K562 (cell line): ENCODE data around the gene TRMT2A. TPM values are rescaled to one million over a fixed set of nuclear protein-coding genes. Genes with fewer than 3 reads are reported as not detected.

Source experiments
- ATAC-seq: fragments of 200-7000 bp; cut with Tn5 transposase; 3 replicates; pipeline ENCODE4 v1.9.1; 2020; ENCODE audit warnings: moderate library complexity
- BruUV-seq: library from RNA; stranded (reverse); fragments of 400-500 nt; replicated peaks from 2 replicates; lab custom pipeline; 2021; lab: Mats Ljungman, UMichigan
- CTCF ChIA-PET: fragments of 300-600 bp; formaldehyde crosslinking; extraction: SDS; loops from one replicate; lab custom pipeline; 2021; ENCODE audit warnings: low intra/inter-chr PET ratio; lab: Yijun Ruan, JAX
- POLR2A ChIA-PET: fragments of 300-600, 350-650 bp; sonication (Branson Sonifier 250); formaldehyde crosslinking; extraction: SDS; loops from one replicate; lab custom pipeline; 2021; ENCODE audit warnings: antibody characterized with exemption, inconsistent platforms; lab: Yijun Ruan, JAX
- DNase-seq, 4 experiments: peaks; one replicate each; pipeline versions ENCODE4 v3.0.0 to v3.0.0-alpha.2; 2011 to 2018; ENCODE audit warnings: low spot score in 3 of 4, mixed read lengths in 3 of 4; ENCODE audit errors: extremely low read depth in 1 of 4
- FAIRE-seq: peaks from 2 replicates; lab custom pipeline; 2011; peaks lifted over from hg19 to GRCh38; lab: Jason Lieb, UNC
- H2AFZ ChIP-seq: 2 replicates; pipeline ENCODE4 v1.6.0; 2011; ENCODE audit warnings: low read depth, low read length, control low read depth, inconsistent platforms
- H3K27ac ChIP-seq: fragments of 200-600 bp; 3 replicates; pipeline ENCODE4 v1.8.0; 2011; ENCODE audit warnings: low read depth, mild to moderate bottlenecking, control low read depth, inconsistent platforms, low read length, moderate library complexity, mixed read lengths; ENCODE audit errors: extremely low read depth
- H3K27me3 ChIP-seq, 2 experiments: fragments of 300-600 bp in 1 of 2; 2 replicates in 1 of 2; 3 replicates in 1 of 2; pipeline versions ENCODE4 v1.6.0 to v1.8.0; 2011; ENCODE audit warnings: inconsistent platforms in 2 of 2, low read length in 2 of 2, mild to moderate bottlenecking in 1 of 2, mixed read lengths in 1 of 2, moderate library complexity in 1 of 2; ENCODE audit not compliant: control insufficient read depth in 2 of 2, insufficient read depth in 2 of 2
- H3K36me3 ChIP-seq: fragments of 300-600 bp; 3 replicates; pipeline ENCODE4 v1.8.0; 2011; ENCODE audit warnings: mild to moderate bottlenecking, low read length, inconsistent platforms; ENCODE audit not compliant: control insufficient read depth, insufficient read depth
- H3K4me1 ChIP-seq, 2 experiments: fragments of 200-600 bp in 1 of 2; replicated peaks in 1 of 2; 2 replicates in 1 of 2; 3 replicates in 1 of 2; pipeline versions ENCODE4 v1.5.1 to v1.8.0; 2011; ENCODE audit warnings: inconsistent platforms in 2 of 2, low read length in 2 of 2, mild to moderate bottlenecking in 1 of 2, mixed read lengths in 1 of 2, moderate library complexity in 1 of 2; ENCODE audit not compliant: control insufficient read depth in 2 of 2, insufficient read depth in 2 of 2
- H3K4me2 ChIP-seq: 2 replicates; pipeline ENCODE4 v1.6.1; 2011; ENCODE audit warnings: low read length, control low read depth, inconsistent platforms, mixed read lengths; ENCODE audit not compliant: insufficient read depth
- H3K4me3 ChIP-seq: fragments of 200-600 bp; sonication (generic), shearing (Covaris generic); 2 replicates; pipeline ENCODE4 v1.5.1; 2016; ENCODE audit warnings: control low read depth, inconsistent platforms
- H3K79me2 ChIP-seq: fragments of 200-600 bp; 3 replicates; pipeline ENCODE4 v1.8.0; 2011; ENCODE audit warnings: low read length, inconsistent platforms; ENCODE audit not compliant: control insufficient read depth, insufficient read depth
- H3K9ac ChIP-seq, 2 experiments: 2 replicates each; pipeline versions ENCODE4 v1.6.0 to v1.6.1; 2011; ENCODE audit warnings: low read depth in 2 of 2, low read length in 2 of 2, control low read depth in 1 of 2, inconsistent platforms in 1 of 2, mild to moderate bottlenecking in 1 of 2, mixed read lengths in 1 of 2; ENCODE audit not compliant: insufficient read depth in 1 of 2
- H3K9me1 ChIP-seq: one replicate; pipeline ENCODE4 v1.6.0; 2011; ENCODE audit warnings: inconsistent platforms, mild to moderate bottlenecking, low read length, moderate library complexity; ENCODE audit not compliant: control insufficient read depth, insufficient read depth
- H3K9me3 ChIP-seq: replicated peaks from 2 replicates; pipeline ENCODE4 v1.5.1; 2011; ENCODE audit warnings: low read depth, low read length, inconsistent platforms; ENCODE audit not compliant: control insufficient read depth, insufficient read depth
- H4K20me1 ChIP-seq: replicated peaks from 2 replicates; pipeline ENCODE4 v1.6.1; 2011; ENCODE audit warnings: low read length, inconsistent platforms, mixed read lengths; ENCODE audit not compliant: control insufficient read depth, insufficient read depth
- LEF1 ChIP-seq: fragments of 450-650 bp; IDR thresholded peaks from 2 replicates; pipeline ENCODE4 v1.6.1; 2016; ENCODE audit warnings: mild to moderate bottlenecking
- POLR2G ChIP-seq: fragments of 200-400 bp; formaldehyde crosslinking; IDR thresholded peaks from 2 replicates; pipeline ENCODE4 v1.6.1; 2017; ENCODE audit warnings: low read depth, mild to moderate bottlenecking, antibody characterized with exemption, low read length, moderate library complexity
- ZBED1 ChIP-seq: IDR thresholded peaks from 2 replicates; pipeline ENCODE4 v1.6.1; 2014
- ZC3H8 ChIP-seq: fragments of 450-650 bp; IDR thresholded peaks from 2 replicates; pipeline ENCODE4 v1.6.1; 2017
- WGBS: fragments of 100-300 bp; shearing (Covaris generic); methylation state at CpG from one replicate; pipeline ENCODE4 v1.1.6; 2016; ENCODE audit warnings: low coverage, mixed read lengths; ENCODE audit not compliant: insufficient coverage; ENCODE audit errors: missing lambda C conversion rate; 5-methylcytosine and 5-hydroxymethylcytosine counted together
- in situ Hi-C: fragments of 300-500 bp; cut with MboI; formaldehyde crosslinking; loops from 4 replicates; pipeline ENCODE4 v1.15.0; 2018; ENCODE audit warnings: inconsistent platforms, mixed read lengths
- intact Hi-C: fragments of 100-400 bp; cut with micrococcal nuclease; formaldehyde crosslinking; loops from 2 replicates; pipeline ENCODE4 v1.14.2; 2022
- polyA plus RNA-seq, 8 experiments: library from polyadenylated mRNA; depleted of rRNA in 4 of 8; stranded (reverse) in 5 of 8; unstranded in 3 of 8; fragments of >200 nt; fragmentation: Nextera tagmentation in 2 of 8; fragmentation: Illumina TruSeq in 1 of 8; extraction: Ambion mirVana in 2 of 8; extraction: Trizol in 1 of 8; gene quantifications; 2 replicates each; pipeline versions ENCODE4 v1.2.1 to v1.2.3, GENCODE V29; 2011 to 2014; ENCODE audit warnings: inconsistent platforms in 1 of 8, missing spikeins in 1 of 8
- total RNA-seq, 7 experiments: library from RNA; depleted of rRNA in 6 of 7; stranded (reverse); fragments of >200 nt in 6 of 7; fragmentation: Illumina TruSeq in 2 of 7; extraction: Trizol in 2 of 7; gene quantifications; 2 replicates each; pipeline versions ENCODE4 v1.2.1 to v1.2.3, GENCODE V29; 2011 to 2021; ENCODE audit warnings: low replicate concordance in 1 of 7
- TF ChIP-seq, protein P1 (sequence below), 2 experiments: fragments of 200-800 bp in 1 of 2; sonication (Bioruptor generic) in 1 of 2; sonication (generic) in 1 of 2; formaldehyde crosslinking in 1 of 2; IDR thresholded peaks in 1 of 2; conservative IDR thresholded peaks in 1 of 2; 2 replicates each; pipeline versions ENCODE4 v1.5.0 to v1.6.1; 2016 to 2020; ENCODE audit warnings: missing compliant biosample characterization in 1 of 2, missing genetic modification characterization in 1 of 2, missing genetic modification reagents in 1 of 2
- TF ChIP-seq, protein P2 (sequence below), 2 experiments: fragments of 450-650 bp in 1 of 2; sonication (generic) in 1 of 2; formaldehyde crosslinking; conservative IDR thresholded peaks; 2 replicates each; pipeline versions ENCODE4 v1.4.0 to v1.8.1; 2020 to 2022; ENCODE audit warnings: mild to moderate bottlenecking in 1 of 2, missing genetic modification reagents in 1 of 2
- TF ChIP-seq, protein P3 (sequence below): fragments of 200-600 bp; sonication (generic); IDR thresholded peaks from one replicate; pipeline ENCODE4 v1.6.1; 2012; ENCODE audit warnings: mild to moderate bottlenecking, low read depth, low read length, inconsistent platforms

Gene TRMT2A
- total and polyA plus RNA-seq, 9 of the 15 experiments (the other 6 are each of a cell fraction or from before 2014, with no cell fraction given): 1.6 to 265 (median 140) TPM

DNA sequence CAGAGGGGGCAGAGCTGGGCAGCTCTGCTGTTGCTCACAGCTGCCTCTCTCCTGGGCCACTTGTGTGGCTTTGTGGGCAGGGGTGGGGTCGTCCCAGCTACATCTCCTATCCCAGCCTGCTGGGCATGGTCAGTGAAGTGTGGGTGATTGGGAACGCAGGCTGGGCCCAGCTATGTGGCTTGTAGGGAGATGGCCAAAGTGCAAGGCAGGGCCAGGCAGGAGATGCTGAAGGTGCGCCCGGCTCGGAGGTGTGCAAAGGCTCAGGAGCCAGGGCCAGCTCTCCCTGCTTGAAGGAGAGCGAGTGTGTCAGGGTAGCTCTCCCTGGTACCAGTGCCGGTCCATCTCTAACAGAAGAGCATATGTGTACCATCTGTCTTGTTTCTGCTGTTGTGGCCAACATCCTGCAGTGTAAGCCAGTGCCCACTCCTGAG is 9.5 kb downstream of the TRMT2A start:
- FAIRE-seq: no peak
- CTCF ChIA-PET: no interaction called here
- no peak overlapping the region for H3K4me2 ChIP-seq
- H3K9me3 ChIP-seq: no peaks in the 10 kb centered on the region
- no peak overlapping the region for H3K27ac ChIP-seq
- H3K9ac ChIP-seq: peak overlapping the region in 1 of 2 experiments; percentile 49; a peak in 1 of 4 replicates
- peaks cover 24% of the 10 kb centered on the region for H3K79me2 ChIP-seq
- intact Hi-C loops (no loop called here), in situ Hi-C loops (no loop called here)
- H3K4me1 ChIP-seq: peaks cover 0 to 51% of the 10 kb centered on the region in 2 experiments; a peak in 3 of 5 replicates
- ATAC-seq: no peak
- POLR2A ChIA-PET: interaction anchor here (0.5 to 20.7 kb wide), 10 partner anchors 10 to 875 kb away, joined by 3 to 513 read pairs (median 5); partner anchors contain the start of genes LZTR1, RANBP1, TANGO2 and TRMT2A
- peaks cover 97% of the 10 kb centered on the region for H3K36me3 ChIP-seq
- H3K9me1 ChIP-seq: peaks cover 5% of the 10 kb centered on the region
- H3K4me3 ChIP-seq: no peak overlapping the region
- BruUV-seq: no TSS peak
- no peak overlapping the region for H2AFZ ChIP-seq
- H3K27me3 ChIP-seq: no peaks in the 10 kb centered on the region
- H4K20me1 ChIP-seq: peaks cover 76% of the 10 kb centered on the region
- 87% methylated on average over 7 of the region's 7 CpGs for WGBS
- no peak for DNase-seq
- no peak for TF ChIP-seq ZC3H8
- no peak for TF ChIP-seq LEF1
- TF ChIP-seq, protein P1, sequence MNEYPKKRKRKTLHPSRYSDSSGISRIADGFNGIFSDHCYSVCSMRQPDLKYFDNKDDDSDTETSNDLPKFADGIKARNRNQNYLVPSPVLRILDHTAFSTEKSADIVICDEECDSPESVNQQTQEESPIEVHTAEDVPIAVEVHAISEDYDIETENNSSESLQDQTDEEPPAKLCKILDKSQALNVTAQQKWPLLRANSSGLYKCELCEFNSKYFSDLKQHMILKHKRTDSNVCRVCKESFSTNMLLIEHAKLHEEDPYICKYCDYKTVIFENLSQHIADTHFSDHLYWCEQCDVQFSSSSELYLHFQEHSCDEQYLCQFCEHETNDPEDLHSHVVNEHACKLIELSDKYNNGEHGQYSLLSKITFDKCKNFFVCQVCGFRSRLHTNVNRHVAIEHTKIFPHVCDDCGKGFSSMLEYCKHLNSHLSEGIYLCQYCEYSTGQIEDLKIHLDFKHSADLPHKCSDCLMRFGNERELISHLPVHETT (CRISPR knock-in tag; conservative IDR thresholded peaks at IDR 0.05 in 1 of 2, IDR thresholded peaks at IDR 0.05 in 1 of 2): no peak
- peak; percentile 22; the same call in 1 of the 2 replicates for TF ChIP-seq ZBED1
- TF ChIP-seq, protein P2, sequence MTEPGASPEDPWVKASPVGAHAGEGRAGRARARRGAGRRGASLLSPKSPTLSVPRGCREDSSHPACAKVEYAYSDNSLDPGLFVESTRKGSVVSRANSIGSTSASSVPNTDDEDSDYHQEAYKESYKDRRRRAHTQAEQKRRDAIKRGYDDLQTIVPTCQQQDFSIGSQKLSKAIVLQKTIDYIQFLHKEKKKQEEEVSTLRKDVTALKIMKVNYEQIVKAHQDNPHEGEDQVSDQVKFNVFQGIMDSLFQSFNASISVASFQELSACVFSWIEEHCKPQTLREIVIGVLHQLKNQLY (CRISPR knock-in tag; conservative IDR thresholded peaks at IDR 0.05): 0 out of 4 replicates have a peak, but pooled peaks of 1 of the 2 experiments have one; percentile 17
- TF ChIP-seq, protein P3, sequence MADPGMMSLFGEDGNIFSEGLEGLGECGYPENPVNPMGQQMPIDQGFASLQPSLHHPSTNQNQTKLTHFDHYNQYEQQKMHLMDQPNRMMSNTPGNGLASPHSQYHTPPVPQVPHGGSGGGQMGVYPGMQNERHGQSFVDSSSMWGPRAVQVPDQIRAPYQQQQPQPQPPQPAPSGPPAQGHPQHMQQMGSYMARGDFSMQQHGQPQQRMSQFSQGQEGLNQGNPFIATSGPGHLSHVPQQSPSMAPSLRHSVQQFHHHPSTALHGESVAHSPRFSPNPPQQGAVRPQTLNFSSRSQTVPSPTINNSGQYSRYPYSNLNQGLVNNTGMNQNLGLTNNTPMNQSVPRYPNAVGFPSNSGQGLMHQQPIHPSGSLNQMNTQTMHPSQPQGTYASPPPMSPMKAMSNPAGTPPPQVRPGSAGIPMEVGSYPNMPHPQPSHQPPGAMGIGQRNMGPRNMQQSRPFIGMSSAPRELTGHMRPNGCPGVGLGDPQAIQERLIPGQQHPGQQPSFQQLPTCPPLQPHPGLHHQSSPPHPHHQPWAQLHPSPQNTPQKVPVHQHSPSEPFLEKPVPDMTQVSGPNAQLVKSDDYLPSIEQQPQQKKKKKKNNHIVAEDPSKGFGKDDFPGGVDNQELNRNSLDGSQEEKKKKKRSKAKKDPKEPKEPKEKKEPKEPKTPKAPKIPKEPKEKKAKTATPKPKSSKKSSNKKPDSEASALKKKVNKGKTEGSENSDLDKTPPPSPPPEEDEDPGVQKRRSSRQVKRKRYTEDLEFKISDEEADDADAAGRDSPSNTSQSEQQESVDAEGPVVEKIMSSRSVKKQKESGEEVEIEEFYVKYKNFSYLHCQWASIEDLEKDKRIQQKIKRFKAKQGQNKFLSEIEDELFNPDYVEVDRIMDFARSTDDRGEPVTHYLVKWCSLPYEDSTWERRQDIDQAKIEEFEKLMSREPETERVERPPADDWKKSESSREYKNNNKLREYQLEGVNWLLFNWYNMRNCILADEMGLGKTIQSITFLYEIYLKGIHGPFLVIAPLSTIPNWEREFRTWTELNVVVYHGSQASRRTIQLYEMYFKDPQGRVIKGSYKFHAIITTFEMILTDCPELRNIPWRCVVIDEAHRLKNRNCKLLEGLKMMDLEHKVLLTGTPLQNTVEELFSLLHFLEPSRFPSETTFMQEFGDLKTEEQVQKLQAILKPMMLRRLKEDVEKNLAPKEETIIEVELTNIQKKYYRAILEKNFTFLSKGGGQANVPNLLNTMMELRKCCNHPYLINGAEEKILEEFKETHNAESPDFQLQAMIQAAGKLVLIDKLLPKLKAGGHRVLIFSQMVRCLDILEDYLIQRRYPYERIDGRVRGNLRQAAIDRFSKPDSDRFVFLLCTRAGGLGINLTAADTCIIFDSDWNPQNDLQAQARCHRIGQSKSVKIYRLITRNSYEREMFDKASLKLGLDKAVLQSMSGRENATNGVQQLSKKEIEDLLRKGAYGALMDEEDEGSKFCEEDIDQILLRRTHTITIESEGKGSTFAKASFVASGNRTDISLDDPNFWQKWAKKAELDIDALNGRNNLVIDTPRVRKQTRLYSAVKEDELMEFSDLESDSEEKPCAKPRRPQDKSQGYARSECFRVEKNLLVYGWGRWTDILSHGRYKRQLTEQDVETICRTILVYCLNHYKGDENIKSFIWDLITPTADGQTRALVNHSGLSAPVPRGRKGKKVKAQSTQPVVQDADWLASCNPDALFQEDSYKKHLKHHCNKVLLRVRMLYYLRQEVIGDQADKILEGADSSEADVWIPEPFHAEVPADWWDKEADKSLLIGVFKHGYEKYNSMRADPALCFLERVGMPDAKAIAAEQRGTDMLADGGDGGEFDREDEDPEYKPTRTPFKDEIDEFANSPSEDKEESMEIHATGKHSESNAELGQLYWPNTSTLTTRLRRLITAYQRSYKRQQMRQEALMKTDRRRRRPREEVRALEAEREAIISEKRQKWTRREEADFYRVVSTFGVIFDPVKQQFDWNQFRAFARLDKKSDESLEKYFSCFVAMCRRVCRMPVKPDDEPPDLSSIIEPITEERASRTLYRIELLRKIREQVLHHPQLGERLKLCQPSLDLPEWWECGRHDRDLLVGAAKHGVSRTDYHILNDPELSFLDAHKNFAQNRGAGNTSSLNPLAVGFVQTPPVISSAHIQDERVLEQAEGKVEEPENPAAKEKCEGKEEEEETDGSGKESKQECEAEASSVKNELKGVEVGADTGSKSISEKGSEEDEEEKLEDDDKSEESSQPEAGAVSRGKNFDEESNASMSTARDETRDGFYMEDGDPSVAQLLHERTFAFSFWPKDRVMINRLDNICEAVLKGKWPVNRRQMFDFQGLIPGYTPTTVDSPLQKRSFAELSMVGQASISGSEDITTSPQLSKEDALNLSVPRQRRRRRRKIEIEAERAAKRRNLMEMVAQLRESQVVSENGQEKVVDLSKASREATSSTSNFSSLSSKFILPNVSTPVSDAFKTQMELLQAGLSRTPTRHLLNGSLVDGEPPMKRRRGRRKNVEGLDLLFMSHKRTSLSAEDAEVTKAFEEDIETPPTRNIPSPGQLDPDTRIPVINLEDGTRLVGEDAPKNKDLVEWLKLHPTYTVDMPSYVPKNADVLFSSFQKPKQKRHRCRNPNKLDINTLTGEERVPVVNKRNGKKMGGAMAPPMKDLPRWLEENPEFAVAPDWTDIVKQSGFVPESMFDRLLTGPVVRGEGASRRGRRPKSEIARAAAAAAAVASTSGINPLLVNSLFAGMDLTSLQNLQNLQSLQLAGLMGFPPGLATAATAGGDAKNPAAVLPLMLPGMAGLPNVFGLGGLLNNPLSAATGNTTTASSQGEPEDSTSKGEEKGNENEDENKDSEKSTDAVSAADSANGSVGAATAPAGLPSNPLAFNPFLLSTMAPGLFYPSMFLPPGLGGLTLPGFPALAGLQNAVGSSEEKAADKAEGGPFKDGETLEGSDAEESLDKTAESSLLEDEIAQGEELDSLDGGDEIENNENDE: peak; percentile 20
- TF ChIP-seq POLR2G: peak; percentile 32; the same call in 1 of the 2 replicates
